ENCODE data around the gene IPO11.
A peak's percentile ranks its signal among the peaks of the same experiment; 100 is the strongest.

IPO11 gene

GRCh38 chr5:62457071-62457470, 44.5 kb downstream of the IPO11 start:
- Histone ChIP-seq H3K9ac (no peak overlapping the region), H3K4me2 (ENCODE audit: low read length) (no peak overlapping the region), H3K27me3 (ENCODE audit: control insufficient read depth, insufficient read depth, low read length) (no peaks in the 10 kb centered on the region), H3K79me2 (peaks cover 3% of the 10 kb centered on the region), H3K4me3 (ENCODE audit: low read depth, low read length) (no peak overlapping the region), H3K9me3 (ENCODE audit: control insufficient read depth, low read length) (no peaks in the 10 kb centered on the region), H3K4me1 (no peaks in the 10 kb centered on the region), H3K27ac (no peak overlapping the region), H2AFZ (no peak overlapping the region), H3K36me3 (ENCODE audit: control insufficient read depth, insufficient read depth, low read length) (no peaks in the 10 kb centered on the region)
- no peak for TF ChIP-seq CTCF (IDR thresholded peaks at IDR 0.05)

- H3K27me3 ChIP-seq (ENCODE audit: control insufficient read depth, insufficient read depth, low read length): no peaks in the 10 kb centered on the region
- no peak overlapping the region for H2AFZ ChIP-seq
- no peak overlapping the region for H3K4me3 ChIP-seq (ENCODE audit: low read depth, low read length)
- H3K9me3 ChIP-seq (ENCODE audit: control insufficient read depth, low read length): no peaks in the 10 kb centered on the region
- peak; percentile 47 for TF ChIP-seq CTCF (IDR thresholded peaks at IDR 0.05)
- H3K9ac ChIP-seq: no peak overlapping the region
- H3K4me1 ChIP-seq: no peaks in the 10 kb centered on the region
- no peak overlapping the region for H3K27ac ChIP-seq
- H3K4me2 ChIP-seq (ENCODE audit: low read length): no peak overlapping the region
- H3K79me2 ChIP-seq: peaks cover 3% of the 10 kb centered on the region
- no peaks in the 10 kb centered on the region for H3K36me3 ChIP-seq (ENCODE audit: control insufficient read depth, insufficient read depth, low read length)
Measured at GRCh38 chr5:62460578-62460983, 48.0 kb downstream of the IPO11 start.

GRCh38 chr5:62461561-62461960, 49.0 kb downstream of the IPO11 start:
- H3K4me3 ChIP-seq (ENCODE audit: low read depth, low read length): no peak overlapping the region
- no peak overlapping the region for H3K4me2 ChIP-seq (ENCODE audit: low read length)
- H2AFZ ChIP-seq: no peak overlapping the region
- H3K27ac ChIP-seq: no peak overlapping the region
- H3K36me3 ChIP-seq (ENCODE audit: control insufficient read depth, insufficient read depth, low read length): no peaks in the 10 kb centered on the region
- no peaks in the 10 kb centered on the region for H3K4me1 ChIP-seq
- no peaks in the 10 kb centered on the region for H3K27me3 ChIP-seq (ENCODE audit: control insufficient read depth, insufficient read depth, low read length)
- no peak for TF ChIP-seq CTCF (IDR thresholded peaks at IDR 0.05)
- no peak overlapping the region for H3K9ac ChIP-seq
- H3K9me3 ChIP-seq (ENCODE audit: control insufficient read depth, low read length): no peaks in the 10 kb centered on the region
- peaks cover 3% of the 10 kb centered on the region for H3K79me2 ChIP-seq

- no peak for TF ChIP-seq CTCF (IDR thresholded peaks at IDR 0.05)
- H3K27ac ChIP-seq: no peak overlapping the region
- H3K36me3 ChIP-seq (ENCODE audit: control insufficient read depth, insufficient read depth, low read length): no peaks in the 10 kb centered on the region
- H3K4me2 ChIP-seq (ENCODE audit: low read length): no peak overlapping the region
- no peaks in the 10 kb centered on the region for H3K9me3 ChIP-seq (ENCODE audit: control insufficient read depth, low read length)
- H3K9ac ChIP-seq: no peak overlapping the region
- H2AFZ ChIP-seq: no peak overlapping the region
- no peaks in the 10 kb centered on the region for H3K4me1 ChIP-seq
- H3K27me3 ChIP-seq (ENCODE audit: control insufficient read depth, insufficient read depth, low read length): no peaks in the 10 kb centered on the region
- H3K4me3 ChIP-seq (ENCODE audit: low read depth, low read length): no peak overlapping the region
- H3K79me2 ChIP-seq: no peaks in the 10 kb centered on the region
Measured at GRCh38 chr5:62465985-62466925, 53.7 kb downstream of the IPO11 start.

GRCh38 chr5:62473209-62473608, 60.6 kb downstream of the IPO11 start:
- Histone ChIP-seq H3K79me2 (no peaks in the 10 kb centered on the region), H3K27ac (no peak overlapping the region)
- TF ChIP-seq CTCF (IDR thresholded peaks at IDR 0.05): no peak

More at GRCh38 chr5:62473209-62473608, 60.6 kb downstream of the IPO11 start:
- Histone ChIP-seq H3K9me3 (ENCODE audit: control insufficient read depth, low read length) (no peaks in the 10 kb centered on the region), H3K9ac (no peak overlapping the region), H3K4me2 (ENCODE audit: low read length) (no peak overlapping the region), H2AFZ (no peak overlapping the region), H3K4me1 (no peaks in the 10 kb centered on the region), H3K4me3 (ENCODE audit: low read depth, low read length) (no peak overlapping the region), H3K27me3 (ENCODE audit: control insufficient read depth, insufficient read depth, low read length) (no peaks in the 10 kb centered on the region), H3K36me3 (ENCODE audit: control insufficient read depth, insufficient read depth, low read length) (no peaks in the 10 kb centered on the region)

Data from parathyroid adenoma (tissue), 2 donors.